Activated T-cell treated with anti-CD3 and anti-CD28 coated beads, Interleukin-2, amount 50 U/mL, for 1 hour (primary cell): Measurements from ENCODE around the gene NUDT3.
"Not testable (repeated sequence)": the region's sequence is repeated elsewhere in the genome, so short reads cannot be mapped to it uniquely, and the experiment has no call there.

Experiments used
- DNase-seq: peaks from one replicate; pipeline ENCODE4 v3.0.0-alpha.2; 2020

Gene NUDT3

DNA sequence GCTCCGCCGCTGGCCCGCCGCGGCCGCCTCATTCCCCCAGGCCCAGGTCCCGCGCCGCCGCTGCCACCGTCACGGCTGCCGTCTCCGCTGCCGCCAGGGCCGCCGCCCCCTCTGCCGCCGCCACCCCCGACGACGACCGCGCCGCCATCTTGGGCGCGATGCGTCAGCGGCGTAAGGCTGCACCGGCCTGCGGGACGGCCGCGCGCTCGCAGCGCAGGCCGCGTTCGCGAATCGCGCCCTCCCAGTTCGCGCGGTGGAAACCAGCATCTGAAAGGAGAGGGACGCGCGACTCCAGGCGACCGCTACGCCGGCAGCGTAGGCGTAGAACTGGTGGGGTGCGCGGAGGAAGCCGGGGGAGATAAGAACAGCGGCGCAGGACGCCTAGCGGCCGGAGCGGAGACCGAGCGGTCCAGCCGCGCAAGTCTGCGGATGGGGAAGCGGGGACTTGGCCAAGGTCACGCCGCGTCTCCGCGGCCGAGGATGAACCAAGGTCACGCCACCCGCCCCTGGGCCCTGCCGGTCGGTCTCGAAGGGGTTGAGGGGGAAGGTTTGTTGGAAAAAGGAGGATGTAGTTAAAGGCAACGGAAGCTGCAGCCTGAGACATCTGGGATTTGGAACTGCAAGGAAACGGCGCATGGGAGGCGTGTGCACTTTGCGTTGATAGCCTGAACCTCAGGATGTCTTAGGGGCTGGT is at the start of gene NUDT3:
Gene NUDT3, minus strand, starts transcription at position 173 of the 694 bp plus-strand sequence. CDS start 307 bp downstream, outside the sequence.
- DNase-seq: peak; percentile 98

DNA sequence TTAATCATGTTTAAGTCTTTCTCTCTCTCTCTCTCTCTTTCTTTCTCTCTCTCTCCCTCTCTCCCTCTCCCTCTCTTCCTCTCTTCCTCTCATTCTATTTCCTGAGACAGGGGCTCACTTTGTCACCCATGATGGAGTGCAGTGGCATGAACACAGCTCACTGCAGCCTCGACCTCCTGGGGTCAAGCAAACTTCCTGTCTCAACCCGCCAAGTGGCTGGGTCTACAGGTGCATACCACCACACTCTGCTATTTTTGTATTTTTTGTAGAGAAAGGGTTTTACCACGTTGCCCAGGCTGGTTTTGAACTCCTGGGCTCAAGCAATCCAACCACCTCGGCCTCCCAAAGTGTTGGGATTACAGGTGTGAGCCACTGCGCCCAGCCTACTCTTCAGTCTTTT is 49.1 kb upstream of the NUDT3 start:
- DNase-seq: no peak

DNA sequence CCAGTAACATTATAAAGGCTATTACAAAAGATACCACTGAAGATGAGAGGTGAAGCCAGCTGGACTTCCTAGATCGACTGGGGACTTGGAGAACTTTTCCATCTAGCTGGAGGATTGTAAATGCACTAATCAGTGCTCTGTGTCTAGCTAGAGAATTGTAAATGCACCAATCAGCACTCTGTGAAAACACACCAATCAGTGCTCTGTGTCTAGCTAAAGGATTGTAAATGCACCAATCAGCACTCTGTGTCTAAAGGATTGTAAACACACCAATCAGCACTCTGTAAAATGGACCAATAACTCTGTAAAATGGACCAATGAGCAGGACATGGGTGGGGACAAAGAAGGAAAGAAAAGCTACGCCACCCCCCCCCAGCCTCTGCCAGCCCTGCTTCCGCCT is 47.0 kb upstream of the NUDT3 start:
- DNase-seq: no peak

DNA sequence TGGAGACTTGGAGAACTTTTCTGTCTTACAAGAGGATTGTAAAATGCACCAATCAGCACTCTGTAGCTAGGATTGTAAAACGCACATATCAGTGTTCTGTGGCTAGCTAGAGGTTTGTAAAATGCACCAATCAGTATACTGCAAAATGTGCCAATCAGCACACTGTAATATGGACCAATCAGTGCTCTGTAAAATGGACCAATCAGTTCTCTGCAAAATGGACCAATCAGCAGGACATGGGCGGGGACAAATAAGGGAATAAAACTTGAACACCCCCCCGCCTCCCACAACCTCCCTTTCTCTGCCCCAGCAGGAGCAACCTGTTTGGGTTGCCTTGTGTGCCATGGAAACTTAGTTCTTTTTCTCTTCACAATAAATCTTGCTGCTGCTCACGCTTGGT is 46.2 kb upstream of the NUDT3 start:
- DNase-seq: no peak

DNA sequence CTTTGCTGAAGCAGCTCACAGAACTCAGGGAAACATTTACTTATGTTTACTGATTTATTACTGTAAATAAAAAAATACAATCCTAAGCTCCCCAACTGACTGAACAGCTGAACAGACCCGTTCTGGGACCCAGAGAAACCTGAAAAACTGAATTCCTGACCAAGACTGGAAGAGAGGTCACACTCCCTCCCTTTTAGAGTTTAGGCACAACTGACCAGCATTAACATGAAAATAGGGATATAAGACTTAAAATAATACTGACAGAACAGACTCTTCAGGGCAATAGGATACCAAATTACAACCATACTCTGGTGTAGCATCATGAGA is 45.1 kb upstream of the NUDT3 start:
- no peak for DNase-seq

DNA sequence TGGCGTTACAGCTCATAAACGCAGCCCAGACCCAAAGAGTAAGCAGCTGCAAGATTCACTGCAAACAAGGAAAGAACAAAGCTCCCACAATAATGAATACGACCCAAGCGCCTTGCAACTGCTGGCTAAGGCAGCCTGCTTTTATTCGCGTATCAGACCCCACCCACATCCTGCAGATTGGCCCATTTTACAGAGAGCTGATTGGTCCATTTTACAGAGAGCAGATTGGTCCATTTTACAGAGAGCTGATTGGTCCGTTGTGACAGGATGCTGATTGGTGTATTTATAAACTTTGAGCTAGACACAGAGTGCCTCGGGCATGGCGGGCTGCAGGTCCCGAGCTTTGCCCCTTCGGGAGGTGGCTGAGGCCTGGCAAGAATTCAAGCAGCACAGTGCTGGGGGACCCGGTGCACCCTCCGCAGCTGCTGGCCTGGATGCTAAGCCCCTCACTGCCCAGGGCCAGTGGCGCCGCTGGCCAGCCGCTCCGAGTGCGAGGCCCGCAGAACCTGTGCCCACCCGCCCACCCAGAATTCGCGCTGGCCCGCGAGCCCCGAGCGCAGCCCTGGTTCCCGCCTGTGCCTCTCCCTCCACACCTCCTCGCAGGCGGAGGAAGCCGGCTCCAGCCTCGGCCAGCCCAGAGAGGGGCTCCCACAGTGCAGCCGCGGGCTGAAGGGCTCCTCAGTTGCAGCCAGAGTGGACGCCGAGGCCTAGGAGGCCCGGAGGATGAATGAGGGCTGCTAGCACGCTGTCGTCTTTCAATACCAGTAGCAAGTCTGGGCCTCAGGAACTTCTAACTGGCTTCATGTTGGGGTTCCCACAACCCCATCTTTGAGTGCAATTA is 44.6 kb upstream of the NUDT3 start:
- no peak for DNase-seq

DNA sequence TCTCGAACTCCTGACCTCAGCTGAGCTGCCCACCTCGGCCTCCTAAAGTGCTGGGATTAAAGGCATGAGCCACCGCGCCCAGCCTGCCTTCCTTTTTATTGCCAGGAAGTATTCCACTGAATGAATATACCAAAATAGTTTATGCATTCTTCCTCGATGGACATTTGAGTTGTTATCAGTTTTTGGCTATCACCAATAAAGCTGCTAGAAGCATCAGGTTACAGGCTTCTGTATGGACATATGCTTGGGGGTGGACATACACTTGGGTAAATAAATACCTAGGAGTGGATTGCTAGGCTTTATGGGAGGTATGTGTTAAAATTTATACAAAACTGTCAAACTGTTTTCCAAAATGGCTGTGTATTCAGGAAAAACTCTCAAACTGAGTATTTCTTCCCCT is 43.4 kb upstream of the NUDT3 start:
- no peak for DNase-seq

DNA sequence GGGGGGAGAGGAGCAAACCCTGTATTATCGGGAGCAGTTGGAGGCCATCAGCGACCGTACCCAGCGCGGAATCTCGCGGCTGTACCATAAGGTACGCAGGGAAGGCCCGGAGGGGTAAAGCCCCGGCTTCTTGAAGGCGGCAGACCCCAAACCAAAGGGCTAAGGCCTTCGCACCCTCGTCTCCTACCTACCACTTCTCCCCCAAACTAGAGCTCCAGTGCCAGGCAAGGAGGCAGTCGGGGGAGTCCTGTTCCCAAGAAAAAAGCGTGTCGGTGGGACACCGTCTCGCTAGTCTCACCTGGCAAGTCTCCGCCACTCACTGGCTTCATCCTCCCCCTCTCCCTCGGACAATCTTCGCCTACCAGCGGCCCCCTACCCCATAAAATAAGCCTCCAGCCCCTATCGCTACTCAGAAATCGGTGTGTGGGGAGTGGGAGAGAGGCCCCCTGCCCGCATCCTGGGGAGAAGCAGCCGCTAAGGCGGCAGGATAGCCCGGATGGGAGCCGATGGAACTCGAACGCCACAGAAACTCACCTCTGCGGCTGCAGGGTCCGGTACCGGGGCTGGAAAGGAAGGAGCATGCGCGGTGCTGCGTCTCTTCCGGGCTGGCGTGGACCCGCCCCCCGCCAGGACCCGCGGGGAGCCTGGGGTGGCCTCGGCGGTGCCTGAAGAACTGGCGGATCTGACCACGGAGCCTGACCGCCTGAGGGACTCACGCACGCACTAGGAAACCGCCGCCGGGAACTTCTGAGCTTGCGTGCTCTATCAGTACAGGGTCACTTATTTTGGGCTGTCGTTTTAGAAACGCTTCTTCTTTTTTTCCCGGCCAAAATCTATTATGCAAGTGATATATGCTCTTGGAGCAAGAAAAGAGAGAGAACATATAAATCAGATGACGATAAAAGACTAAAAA is 33.3 kb upstream of the NUDT3 start, which contains the start of gene RPS10:
Gene RPS10, minus strand, starts transcription at position 572 of the 913 bp plus-strand sequence. CDS start 848 bp downstream, outside the sequence.
- peak; percentile 93 for DNase-seq

DNA sequence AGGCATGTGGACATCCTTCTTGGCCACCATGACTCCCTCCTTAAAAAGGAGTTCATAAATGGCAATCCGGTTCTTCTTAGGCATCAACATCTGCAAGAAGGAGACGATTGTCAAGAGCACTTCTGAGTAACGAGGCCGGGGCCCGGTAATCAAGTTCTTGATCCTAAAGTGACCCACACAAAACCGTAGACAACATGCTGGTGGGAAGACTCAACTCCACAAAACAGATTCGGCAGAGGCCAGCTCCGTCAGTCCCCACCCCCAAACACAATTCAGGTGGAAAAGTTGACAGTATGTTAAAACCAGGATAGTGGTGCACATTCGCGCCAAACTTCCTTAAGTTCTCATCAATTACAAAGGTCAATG is 32.6 kb upstream of the NUDT3 start:
- DNase-seq: no peak

DNA sequence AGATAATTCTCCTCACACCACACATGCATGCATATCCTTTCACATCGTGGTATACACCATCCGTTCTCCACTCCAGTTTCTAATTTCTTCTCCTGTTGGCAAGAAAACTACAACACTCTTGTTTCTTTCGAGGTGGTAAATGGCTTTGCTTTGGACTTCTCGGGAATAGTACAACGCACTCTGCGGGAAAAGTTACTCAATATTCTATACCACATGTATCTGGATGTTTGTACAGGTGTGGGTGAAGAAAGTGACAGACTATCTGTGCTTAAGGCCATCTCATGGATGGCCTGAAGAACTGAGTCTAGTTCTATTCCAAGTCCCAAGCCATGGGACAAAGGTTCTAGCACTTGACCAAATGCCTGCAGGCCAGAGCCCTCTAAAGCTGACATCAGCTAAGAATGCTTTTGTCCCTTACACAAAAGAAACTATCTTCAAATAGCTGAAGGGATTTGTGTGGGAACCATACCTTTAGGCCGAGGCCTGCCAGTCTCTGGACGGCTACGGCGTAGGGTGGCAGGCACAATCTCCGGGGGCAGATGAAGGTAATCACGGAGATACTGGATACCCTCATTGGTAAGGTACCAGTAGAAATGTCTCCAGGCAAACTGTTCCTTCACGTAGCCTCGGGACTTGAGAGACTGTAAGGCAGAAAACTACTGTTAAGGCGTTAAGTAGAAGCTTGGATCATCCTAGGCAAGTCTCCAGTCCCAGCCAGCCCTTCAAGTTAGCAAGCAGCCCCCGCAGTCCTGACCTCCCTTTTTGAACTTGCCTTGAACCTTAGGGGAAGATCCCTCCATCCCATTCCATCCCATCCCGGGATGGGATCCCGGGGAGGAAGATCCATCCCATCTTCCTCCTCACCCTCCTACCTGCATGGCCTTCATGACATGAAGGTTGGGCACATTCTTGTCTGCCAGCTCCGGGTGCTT is 32.0 kb upstream of the NUDT3 start:
- DNase-seq: no peak

DNA sequence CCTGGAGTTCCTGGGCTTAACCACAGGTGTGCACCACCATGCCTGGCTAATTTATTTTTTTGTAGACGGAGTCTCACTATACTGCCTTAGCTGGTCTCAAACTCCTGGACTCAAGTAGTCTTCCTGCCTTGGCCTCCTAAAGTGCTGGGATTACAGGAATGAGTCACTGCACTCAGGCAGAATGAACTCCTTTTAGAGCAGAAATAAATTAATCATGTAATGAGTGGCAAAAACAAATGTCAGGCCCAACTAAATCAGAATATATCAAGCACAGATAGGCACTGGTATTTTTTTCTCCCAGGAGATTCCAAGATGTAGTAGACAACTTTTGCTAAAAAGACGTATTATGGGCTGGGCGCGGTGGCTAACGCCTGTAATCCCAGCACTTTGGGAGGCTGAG is 30.8 kb upstream of the NUDT3 start:
- no peak for DNase-seq

DNA sequence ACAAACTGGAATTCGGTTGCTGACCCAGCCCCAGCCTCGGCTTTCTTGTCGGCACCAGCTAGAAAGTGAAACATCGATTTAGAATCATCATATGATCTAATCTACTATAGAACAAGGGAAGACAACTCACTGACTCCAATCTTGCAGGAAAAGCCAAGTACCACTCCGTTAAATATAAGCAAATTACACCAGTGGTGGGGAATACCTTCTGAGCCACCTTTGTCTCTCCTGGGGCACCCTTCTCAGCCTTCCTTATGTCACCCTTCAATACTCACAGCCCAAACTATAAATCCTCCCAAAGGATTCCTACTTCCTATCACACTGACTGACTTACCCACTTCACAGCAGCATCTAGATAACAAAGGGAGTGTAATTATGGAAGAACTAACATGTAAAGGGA is 25.9 kb upstream of the NUDT3 start:
- DNase-seq: no peak

DNA sequence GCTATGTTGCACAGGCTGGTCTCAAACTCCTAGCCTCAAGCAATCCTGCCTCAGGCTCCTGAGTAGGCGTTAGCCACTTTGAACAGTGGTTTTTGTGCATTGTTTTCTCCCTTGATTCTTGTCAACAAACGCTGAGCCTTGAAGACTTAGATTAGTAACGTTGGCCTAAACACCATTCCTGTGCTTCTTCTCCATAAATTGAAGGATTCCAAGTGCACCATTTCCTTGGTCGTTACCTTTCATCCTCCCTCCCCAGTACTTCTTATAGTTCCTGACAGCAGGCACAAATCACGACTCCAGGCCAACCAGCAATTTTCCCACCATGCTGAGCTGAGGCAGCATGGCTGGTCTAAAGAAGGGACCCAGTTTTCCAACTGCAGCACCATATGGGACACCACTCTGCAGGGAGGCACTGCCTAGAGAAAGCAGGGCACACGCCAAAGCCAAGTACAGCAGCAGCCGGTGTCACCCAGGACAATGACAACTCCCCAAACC is 24.5 kb upstream of the NUDT3 start:
- DNase-seq: no peak

DNA sequence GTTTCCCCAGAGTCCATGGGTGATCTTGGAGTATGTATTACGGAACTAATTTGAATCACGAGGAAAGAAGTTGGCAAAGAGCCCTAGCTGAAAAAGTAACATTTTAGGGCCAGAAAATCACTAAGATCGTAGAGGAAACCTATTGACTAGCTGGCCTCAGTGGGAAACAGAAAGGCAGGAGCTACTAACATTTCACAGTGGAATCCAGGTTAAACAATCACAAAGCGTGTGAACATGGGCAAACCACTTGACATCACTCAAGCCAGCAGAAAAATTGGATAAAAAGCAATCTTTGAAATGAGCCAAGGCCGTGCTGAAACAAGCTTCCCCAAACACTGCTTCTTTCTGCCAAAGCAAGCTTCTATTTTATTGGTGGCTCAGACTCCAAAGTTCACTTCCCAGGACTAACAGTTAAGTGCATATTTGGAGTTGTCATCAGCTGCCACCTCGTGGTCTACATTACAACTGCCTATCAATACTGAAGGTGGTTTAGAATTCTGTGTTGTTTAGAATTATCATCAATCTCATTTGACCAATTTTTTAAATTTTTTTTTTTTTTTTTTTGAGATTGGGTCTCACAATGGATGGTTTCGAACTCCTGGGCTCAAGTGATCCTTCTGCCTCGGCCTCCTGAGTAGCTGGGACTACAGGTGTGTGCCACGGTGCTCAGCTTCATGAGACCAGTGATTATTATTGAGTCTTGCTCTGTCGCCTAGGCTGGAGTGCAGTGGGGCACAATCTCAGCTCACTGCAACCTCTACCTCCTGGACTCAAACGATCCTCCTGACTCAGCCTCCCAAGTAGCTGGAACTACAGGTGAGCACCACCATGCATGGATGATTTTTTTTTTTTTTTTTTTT is 22.8 kb upstream of the NUDT3 start:
- DNase-seq: no peak

DNA sequence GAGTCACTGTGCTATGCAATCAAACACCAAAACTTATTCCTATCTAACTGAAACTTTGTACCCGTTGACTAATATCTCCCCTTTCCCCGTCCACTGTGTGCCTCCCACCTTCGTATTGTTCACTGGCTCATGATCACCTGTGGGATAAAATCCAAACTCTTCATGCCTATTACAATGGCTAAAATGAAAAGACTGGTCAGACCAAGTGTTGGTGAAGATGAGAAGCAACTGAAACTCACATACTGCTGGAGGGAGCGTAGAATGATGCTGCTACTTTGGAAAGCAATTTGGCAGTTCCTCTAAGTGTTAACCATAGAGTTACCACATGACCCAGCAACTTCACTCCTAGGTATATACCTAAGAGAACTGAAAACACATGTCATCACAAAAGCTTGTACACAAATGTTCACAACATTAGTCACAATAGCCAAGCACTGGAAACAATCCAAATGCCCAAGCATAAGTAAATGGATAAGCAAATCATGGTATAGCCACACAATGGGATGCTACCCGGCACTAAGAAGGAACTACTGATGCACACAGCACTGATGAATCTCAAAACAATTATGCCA is 20.3 kb upstream of the NUDT3 start:
- DNase-seq: no peak

DNA sequence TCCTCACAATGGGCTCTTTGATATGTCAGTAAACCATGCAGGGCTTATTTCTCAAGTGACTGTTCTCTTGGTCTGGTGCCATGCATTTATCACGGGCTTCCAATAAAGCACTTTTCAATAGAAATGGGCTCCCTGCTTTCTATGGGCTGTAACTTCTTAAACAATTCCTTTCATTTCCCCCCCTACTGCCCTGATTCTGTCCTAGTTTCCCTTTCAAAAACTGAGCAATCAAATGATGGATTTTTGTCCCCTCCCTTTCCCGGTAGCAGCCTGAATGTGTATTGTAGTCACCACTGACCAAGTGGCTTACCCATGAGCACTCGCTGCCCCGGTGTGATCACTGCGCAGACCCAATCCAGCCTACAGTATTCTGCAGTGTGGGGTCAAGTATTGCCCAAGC is 19.5 kb upstream of the NUDT3 start:
- no peak for DNase-seq

DNA sequence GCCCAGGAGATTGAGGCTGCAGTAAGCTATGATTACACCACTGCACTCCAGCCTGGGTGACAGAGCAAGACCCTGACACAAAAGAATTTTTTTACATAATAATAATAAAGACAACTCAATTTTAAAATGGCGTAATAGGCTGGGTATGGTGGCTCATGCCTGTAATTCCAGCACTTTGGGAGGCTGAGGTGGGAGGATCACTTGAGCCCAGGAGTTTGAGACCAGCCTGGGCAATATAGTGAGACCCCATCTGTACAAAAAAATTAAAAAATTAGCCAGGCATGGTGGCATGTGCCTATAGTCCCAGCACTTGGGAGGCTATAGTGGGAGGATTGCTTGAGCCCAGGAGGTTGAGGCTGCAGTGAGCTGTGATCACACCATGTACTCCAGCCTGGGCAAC is 15.4 kb upstream of the NUDT3 start:
- not testable (repeated sequence) for DNase-seq

DNA sequence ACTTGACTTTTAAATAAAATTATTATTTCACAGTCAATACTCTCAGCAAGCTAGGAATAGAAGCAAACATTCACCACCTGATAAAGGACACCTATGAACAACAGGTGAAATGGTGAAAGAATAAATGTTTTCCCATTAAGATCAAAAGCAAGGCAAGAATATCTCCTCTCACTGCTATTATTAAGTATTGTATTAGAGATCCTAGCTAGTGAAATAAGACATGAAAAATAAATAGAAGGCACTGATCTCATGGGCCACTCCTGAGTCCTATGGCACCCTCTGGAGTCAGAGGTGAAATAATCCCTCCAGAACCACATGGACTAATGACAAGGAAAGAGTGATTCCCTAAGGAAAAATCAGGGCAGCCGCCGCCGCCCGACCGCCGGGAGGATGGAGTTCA is 4.0 kb upstream of the NUDT3 start:
- no peak for DNase-seq

DNA sequence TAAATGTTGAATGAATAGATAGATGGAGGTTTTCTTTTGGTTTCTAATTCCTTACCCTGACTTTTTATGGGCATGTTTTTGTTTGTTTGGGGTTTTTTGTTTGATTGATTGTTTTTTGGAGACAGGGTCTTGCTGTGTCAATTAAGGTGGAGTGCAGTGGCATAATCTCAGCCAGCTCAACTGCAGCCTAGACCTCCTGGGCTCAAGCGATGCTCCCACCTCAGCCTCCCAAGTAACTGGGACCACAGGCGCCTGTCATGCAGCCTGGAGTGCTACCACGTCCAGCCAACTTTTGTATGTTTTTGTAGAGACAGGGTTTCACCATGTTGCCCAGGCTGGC is 1.5 kb upstream of the NUDT3 start:
- no peak for DNase-seq

DNA sequence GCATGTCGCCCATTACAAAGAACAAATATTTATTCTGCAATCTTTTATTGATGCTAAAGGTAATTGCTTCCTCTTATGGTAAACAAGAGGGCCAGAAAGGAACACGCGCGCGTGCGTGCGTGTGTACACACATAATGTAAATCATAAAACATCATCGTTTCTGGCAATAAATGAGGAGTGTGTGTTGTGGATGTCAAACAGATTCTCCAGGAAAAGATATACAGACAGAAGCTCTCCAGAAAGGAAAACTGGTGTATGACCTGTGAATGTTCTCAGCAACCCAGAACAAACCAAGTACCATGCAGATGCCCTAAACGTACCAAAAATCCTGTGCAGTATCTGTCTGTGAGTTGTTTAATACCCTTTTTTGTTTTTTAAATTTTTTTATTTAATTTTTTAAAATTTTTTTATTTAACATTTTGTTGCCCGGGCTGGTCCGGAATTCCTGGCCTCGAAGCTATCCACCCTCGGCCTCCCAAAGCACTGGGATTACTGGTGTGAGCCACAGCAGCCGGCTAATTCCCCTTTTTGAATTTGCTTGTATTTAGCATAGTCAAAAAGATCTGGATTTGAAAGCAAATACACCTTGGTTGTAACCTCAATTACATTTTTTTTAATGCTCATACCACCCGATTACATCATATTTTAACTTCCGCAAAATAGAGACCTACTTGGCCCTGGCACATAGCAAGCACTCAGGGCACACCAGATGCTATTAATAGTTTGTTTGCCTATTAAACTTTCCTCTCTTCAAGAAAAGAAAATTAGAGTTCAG is 909 bp upstream of the NUDT3 start:
- DNase-seq: no peak
